Osteoblast (primary cell): ENCODE data around the gene ZWILCH. TPM values are rescaled to one million over a fixed set of nuclear protein-coding genes. Genes with fewer than 3 reads are reported as not detected.

ENCODE experiments used
- DNase-seq: peaks from one replicate; pipeline ENCODE4 v3.0.0; 2011; ENCODE audit warnings: low spot score, mixed read lengths; ENCODE audit not compliant: insufficient read length; ENCODE audit errors: missing footprints
- H2AFZ ChIP-seq: 2 replicates; pipeline ENCODE4 v1.6.0; 2011; ENCODE audit warnings: mild to moderate bottlenecking, low read length
- H3K27ac ChIP-seq: 2 replicates; pipeline ENCODE4 v1.5.1; 2011; ENCODE audit warnings: mild to moderate bottlenecking, low read depth, low read length, moderate library complexity
- H3K27me3 ChIP-seq: 2 replicates; pipeline ENCODE4 v1.6.0; 2012; ENCODE audit warnings: mild to moderate bottlenecking, control low read depth, inconsistent platforms, low read length, moderate library complexity; ENCODE audit not compliant: insufficient read depth
- H3K36me3 ChIP-seq: 2 replicates; pipeline ENCODE4 v1.5.1; 2011; ENCODE audit warnings: mild to moderate bottlenecking, low read length, control low read depth, moderate library complexity; ENCODE audit not compliant: insufficient read depth
- H3K4me1 ChIP-seq: 2 replicates; pipeline ENCODE4 v1.5.1; 2011; ENCODE audit warnings: mild to moderate bottlenecking, low read length, control low read depth, moderate library complexity; ENCODE audit not compliant: insufficient read depth
- H3K4me2 ChIP-seq: 2 replicates; pipeline ENCODE4 v1.6.0; 2011; ENCODE audit warnings: mild to moderate bottlenecking, low read length; ENCODE audit not compliant: insufficient read depth
- H3K4me3 ChIP-seq: fragments of 200-600 bp; sonication (generic); 3 replicates; pipeline ENCODE4 v1.5.1; 2012; ENCODE audit warnings: mild to moderate bottlenecking, low read length, inconsistent platforms; ENCODE audit not compliant: insufficient read depth
- H3K79me2 ChIP-seq: 2 replicates; pipeline ENCODE4 v1.6.0; 2012; ENCODE audit warnings: mild to moderate bottlenecking, low read length, control low read depth, inconsistent platforms; ENCODE audit not compliant: insufficient read depth
- H3K9me3 ChIP-seq: 2 replicates; pipeline ENCODE4 v1.5.1; 2011; ENCODE audit warnings: low read depth, low read length, control low read depth
- H4K20me1 ChIP-seq: 2 replicates; pipeline ENCODE4 v1.6.0; 2012; ENCODE audit warnings: mild to moderate bottlenecking, low read length, control low read depth; ENCODE audit not compliant: insufficient read depth
- total RNA-seq: library from RNA; depleted of rRNA; stranded (reverse); fragments of >200 nt; gene quantifications from 2 replicates; pipeline ENCODE4 v1.2.3, GENCODE V29; 2012
- TF ChIP-seq, protein P1 (sequence below): IDR thresholded peaks from 2 replicates; pipeline ENCODE4 v1.5.1; 2011; ENCODE audit warnings: mild to moderate bottlenecking, low read depth, low read length, moderate library complexity; ENCODE audit errors: extremely low read depth

The ZWILCH gene
- total RNA-seq, 1 donor, result 8.7 TPM

DNA sequence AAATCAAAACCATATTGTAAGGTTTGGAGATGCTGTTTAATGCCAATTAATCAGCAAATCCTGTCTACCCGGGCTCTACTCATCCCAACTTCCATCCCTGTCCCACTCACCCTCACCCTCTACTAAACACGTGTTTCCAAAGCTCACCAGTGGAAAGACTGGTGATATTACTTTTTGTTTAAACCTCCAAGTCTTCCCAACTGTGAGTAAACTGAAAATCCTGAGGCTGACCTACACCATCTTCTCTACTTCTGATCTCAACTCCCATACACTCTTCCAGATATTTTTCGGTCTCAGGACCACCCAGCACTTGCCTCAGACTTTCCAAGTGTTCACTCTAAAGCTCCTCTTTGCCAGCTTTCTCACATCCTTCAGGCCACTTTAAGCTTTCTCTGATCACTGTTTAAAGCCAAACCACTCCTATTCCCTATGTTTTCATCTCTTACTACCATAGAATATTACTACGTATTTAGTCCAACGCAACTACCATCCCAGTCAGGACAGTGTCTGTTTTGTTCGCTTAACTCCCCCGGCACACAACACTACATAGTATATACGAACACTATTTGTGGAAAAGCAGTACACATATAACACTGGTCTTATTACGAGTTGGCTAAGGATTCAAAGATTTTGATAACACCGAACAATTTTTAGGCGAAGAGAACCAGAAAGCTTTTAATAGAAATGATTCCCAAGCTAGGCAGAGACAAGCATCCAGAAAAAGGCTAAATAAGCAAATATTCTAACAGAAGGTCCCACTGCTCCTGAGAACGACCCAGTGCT lies 1.2 kb upstream of the ZWILCH start:
- Histone ChIP-seq H3K79me2 (peaks cover 73% of the 10 kb centered on the region), H3K27me3 (no peaks in the 10 kb centered on the region), H3K9me3 (no peaks in the 10 kb centered on the region), H3K36me3 (peaks cover 48% of the 10 kb centered on the region), H3K27ac (peak overlapping the region; percentile 92), H4K20me1 (peaks cover 33% of the 10 kb centered on the region), H3K4me3 (peak overlapping the region; percentile 78), H2AFZ (peak overlapping the region; percentile 90), H3K4me2 (peak overlapping the region; percentile 93), H3K4me1 (peaks cover 18% of the 10 kb centered on the region)
- no peak for DNase-seq
- TF ChIP-seq, protein P1, sequence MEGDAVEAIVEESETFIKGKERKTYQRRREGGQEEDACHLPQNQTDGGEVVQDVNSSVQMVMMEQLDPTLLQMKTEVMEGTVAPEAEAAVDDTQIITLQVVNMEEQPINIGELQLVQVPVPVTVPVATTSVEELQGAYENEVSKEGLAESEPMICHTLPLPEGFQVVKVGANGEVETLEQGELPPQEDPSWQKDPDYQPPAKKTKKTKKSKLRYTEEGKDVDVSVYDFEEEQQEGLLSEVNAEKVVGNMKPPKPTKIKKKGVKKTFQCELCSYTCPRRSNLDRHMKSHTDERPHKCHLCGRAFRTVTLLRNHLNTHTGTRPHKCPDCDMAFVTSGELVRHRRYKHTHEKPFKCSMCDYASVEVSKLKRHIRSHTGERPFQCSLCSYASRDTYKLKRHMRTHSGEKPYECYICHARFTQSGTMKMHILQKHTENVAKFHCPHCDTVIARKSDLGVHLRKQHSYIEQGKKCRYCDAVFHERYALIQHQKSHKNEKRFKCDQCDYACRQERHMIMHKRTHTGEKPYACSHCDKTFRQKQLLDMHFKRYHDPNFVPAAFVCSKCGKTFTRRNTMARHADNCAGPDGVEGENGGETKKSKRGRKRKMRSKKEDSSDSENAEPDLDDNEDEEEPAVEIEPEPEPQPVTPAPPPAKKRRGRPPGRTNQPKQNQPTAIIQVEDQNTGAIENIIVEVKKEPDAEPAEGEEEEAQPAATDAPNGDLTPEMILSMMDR, result no peak

DNA sequence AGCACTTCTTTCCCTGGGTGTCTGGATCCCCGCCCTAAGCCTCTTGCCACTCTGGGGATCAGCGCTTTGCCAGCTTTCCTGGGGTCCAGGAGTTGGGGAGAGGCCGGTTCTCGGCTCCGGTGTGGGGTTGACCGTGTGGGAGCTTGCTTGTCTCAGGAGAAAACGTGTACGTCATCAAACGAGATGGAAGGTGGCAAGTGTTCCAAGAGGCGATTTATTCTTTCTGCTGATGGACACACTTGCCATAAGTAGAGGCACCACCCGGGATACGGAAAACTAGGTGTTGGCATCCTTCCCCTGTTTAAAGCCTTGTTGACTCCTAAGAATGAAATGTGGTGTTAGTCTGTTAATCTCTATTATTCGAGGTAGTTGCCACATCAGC lies 295 bp downstream of the ZWILCH start:
- no peaks in the 10 kb centered on the region for H3K9me3 ChIP-seq
- peak overlapping the region; percentile 92 for H3K27ac ChIP-seq
- H3K36me3 ChIP-seq, result peaks cover 34% of the 10 kb centered on the region
- peak overlapping the region; percentile 90 for H2AFZ ChIP-seq
- H3K4me2 ChIP-seq, result peak overlapping the region; percentile 93
- peak overlapping the region; percentile 78 for H3K4me3 ChIP-seq
- no peak for DNase-seq
- TF ChIP-seq, protein P1, result no peak
- H4K20me1 ChIP-seq, result peaks cover 31% of the 10 kb centered on the region
- peaks cover 18% of the 10 kb centered on the region for H3K4me1 ChIP-seq
- H3K79me2 ChIP-seq, result peaks cover 73% of the 10 kb centered on the region
- H3K27me3 ChIP-seq, result no peaks in the 10 kb centered on the region

DNA sequence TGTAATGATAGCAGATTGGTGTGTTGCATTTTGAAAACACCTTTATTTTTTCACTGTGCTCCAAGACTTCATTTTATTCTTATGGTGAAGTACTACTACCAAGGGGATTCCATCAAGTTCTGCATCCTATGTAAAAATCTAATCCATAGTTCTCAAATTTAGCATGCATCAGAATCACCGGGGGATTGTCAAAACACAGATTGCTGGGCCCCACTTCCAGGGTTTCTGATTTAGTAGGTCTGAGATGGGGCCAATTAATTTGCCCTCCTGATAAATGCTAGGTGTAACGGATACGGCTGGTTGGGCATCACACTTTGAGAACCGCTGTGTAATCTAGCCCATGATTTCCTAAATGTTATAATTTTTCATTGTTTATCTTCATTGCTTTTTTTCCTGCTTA lies 692 bp downstream of the ZWILCH start:
- H3K4me3 ChIP-seq, result peak overlapping the region; percentile 78
- peaks cover 73% of the 10 kb centered on the region for H3K79me2 ChIP-seq
- peaks cover 18% of the 10 kb centered on the region for H3K4me1 ChIP-seq
- peaks cover 30% of the 10 kb centered on the region for H4K20me1 ChIP-seq
- peak overlapping the region; percentile 90 for H2AFZ ChIP-seq
- peak overlapping the region; percentile 92 for H3K27ac ChIP-seq
- peak overlapping the region; percentile 93 for H3K4me2 ChIP-seq
- no peaks in the 10 kb centered on the region for H3K27me3 ChIP-seq
- H3K36me3 ChIP-seq, result peaks cover 30% of the 10 kb centered on the region
- DNase-seq, result no peak
- no peaks in the 10 kb centered on the region for H3K9me3 ChIP-seq
- TF ChIP-seq, protein P1, result no peak

DNA sequence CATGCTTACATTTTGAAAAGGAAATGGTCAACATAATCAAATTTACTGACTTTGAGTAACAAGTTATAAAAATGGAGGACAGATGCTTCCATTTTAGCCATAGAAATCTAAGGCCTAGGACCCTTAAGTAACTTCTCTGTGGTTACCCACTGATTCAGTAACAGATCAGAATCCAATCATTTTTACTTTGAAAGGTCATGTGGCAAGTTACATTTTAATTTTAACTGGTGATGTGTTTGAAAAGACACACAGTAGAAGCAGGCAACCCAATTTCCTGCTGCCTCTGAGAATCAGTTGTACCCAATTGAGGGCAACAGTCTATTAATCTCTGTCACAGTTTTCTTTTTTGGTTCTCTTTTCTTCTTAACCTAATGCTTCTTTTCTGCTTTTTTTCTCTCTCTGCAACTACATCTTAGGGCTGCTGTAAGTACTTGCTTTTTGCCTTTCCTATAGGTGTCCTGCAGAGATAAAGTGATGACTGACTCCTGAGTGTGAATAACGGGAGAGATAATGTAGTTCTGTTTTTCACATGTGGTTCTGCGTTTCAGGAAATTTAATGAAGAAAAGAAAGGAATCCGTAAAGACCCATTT lies 3.3 kb downstream of the ZWILCH start:
- Histone ChIP-seq H3K27ac (no peak overlapping the region), H3K4me2 (no peak overlapping the region), H3K79me2 (peaks cover 49% of the 10 kb centered on the region), H3K36me3 (peaks cover 7% of the 10 kb centered on the region), H3K4me3 (no peak overlapping the region), H2AFZ (no peak overlapping the region), H3K9me3 (no peaks in the 10 kb centered on the region), H4K20me1 (peaks cover 8% of the 10 kb centered on the region), H3K27me3 (no peaks in the 10 kb centered on the region), H3K4me1 (peaks cover 4% of the 10 kb centered on the region)
- TF ChIP-seq, protein P1, result no peak
- DNase-seq, result no peak
